ENCODE measurements around the gene CACNA1C. TPM values are rescaled to one million over a fixed set of nuclear protein-coding genes. Genes with fewer than 3 reads are reported as not detected.

Gene CACNA1C
- total and polyA plus RNA-seq, 2 donors from 2014 or later = 1.6 to 17.4 TPM

- Histone ChIP-seq H3K4me1 (ENCODE audit: control insufficient read depth in 2 of 3, insufficient read depth in 2 of 3, low read depth in 1 of 3, low read length in 3 of 3) (peaks cover 0 to 2% (median 0%) of the 10 kb centered on the region in 3 donors), H3K36me3 (ENCODE audit: control insufficient read depth in 2 of 3, insufficient read depth in 3 of 3, low read length in 3 of 3) (no peaks in the 10 kb centered on the region), H3K9ac (ENCODE audit: low read length in 3 of 3) (no peak overlapping the region), H3K27ac (ENCODE audit: low read depth in 2 of 2, low read length in 2 of 2) (no peak overlapping the region), H3K9me3 (ENCODE audit: control insufficient read depth in 2 of 3, insufficient read depth in 1 of 3, low read length in 3 of 3) (no peaks in the 10 kb centered on the region), H3K4me3 (ENCODE audit: low read length in 3 of 3) (no peak overlapping the region), H3K27me3 (ENCODE audit: control insufficient read depth, insufficient read depth, low read length) (no peaks in the 10 kb centered on the region)
- no peak for DNase-seq
- FAIRE-seq = no peak
- no peak for TF ChIP-seq CTCF (IDR thresholded peaks at IDR 0.05; ENCODE audit: borderline replicate concordance, extremely low read depth, insufficient read depth)
- intact Hi-C loops (cut with DNase I) = no loop called here
Measured at GRCh38 chr12:2374092-2374906, 321.5 kb downstream of the CACNA1C start.

GRCh38 chr12:2375871-2376270 is 323.1 kb downstream of the CACNA1C start:
- FAIRE-seq = no peak
- no peak for DNase-seq
- Histone ChIP-seq H3K4me3 (ENCODE audit: low read length in 3 of 3) (no peak overlapping the region), H3K9me3 (ENCODE audit: control insufficient read depth in 2 of 3, insufficient read depth in 1 of 3, low read length in 3 of 3) (no peaks in the 10 kb centered on the region), H3K9ac (ENCODE audit: low read length in 3 of 3) (no peak overlapping the region), H3K27ac (ENCODE audit: low read depth in 2 of 2, low read length in 2 of 2) (no peak overlapping the region), H3K27me3 (ENCODE audit: control insufficient read depth, insufficient read depth, low read length) (no peaks in the 10 kb centered on the region), H3K36me3 (ENCODE audit: control insufficient read depth in 2 of 3, insufficient read depth in 3 of 3, low read length in 3 of 3) (no peaks in the 10 kb centered on the region), H3K4me1 (ENCODE audit: control insufficient read depth in 2 of 3, insufficient read depth in 2 of 3, low read depth in 1 of 3, low read length in 3 of 3) (peaks cover 0 to 4% (median 0%) of the 10 kb centered on the region in 3 donors)
- TF ChIP-seq CTCF (IDR thresholded peaks at IDR 0.05; ENCODE audit: borderline replicate concordance, extremely low read depth, insufficient read depth) = no peak
- intact Hi-C loops (cut with DNase I) = no loop called here

- Histone ChIP-seq H3K4me1 (ENCODE audit: control insufficient read depth in 2 of 3, insufficient read depth in 2 of 3, low read depth in 1 of 3, low read length in 3 of 3) (peaks cover 0 to 4% (median 0%) of the 10 kb centered on the region in 3 donors), H3K27me3 (ENCODE audit: control insufficient read depth, insufficient read depth, low read length) (no peaks in the 10 kb centered on the region), H3K9me3 (ENCODE audit: control insufficient read depth in 2 of 3, insufficient read depth in 1 of 3, low read length in 3 of 3) (no peaks in the 10 kb centered on the region), H3K27ac (ENCODE audit: low read depth in 2 of 2, low read length in 2 of 2) (no peak overlapping the region), H3K9ac (ENCODE audit: low read length in 3 of 3) (no peak overlapping the region), H3K4me3 (ENCODE audit: low read length in 3 of 3) (no peak overlapping the region), H3K36me3 (ENCODE audit: control insufficient read depth in 2 of 3, insufficient read depth in 3 of 3, low read length in 3 of 3) (no peaks in the 10 kb centered on the region)
- no peak for FAIRE-seq
- peak in 4 of 5 donors; percentile 55 to 70 (median 65) for DNase-seq
- TF ChIP-seq CTCF (IDR thresholded peaks at IDR 0.05; ENCODE audit: borderline replicate concordance, extremely low read depth, insufficient read depth) = no peak
- intact Hi-C loops (cut with DNase I) = no loop called here
Measured at GRCh38 chr12:2376908-2377657, 324.3 kb downstream of the CACNA1C start.
